Keratinocyte (primary cell): ENCODE measurements around the gene FGF12.

Experiments
- EZH2 ChIP-seq: IDR thresholded peaks from one replicate; pipeline ENCODE4 v1.6.1; 2012; ENCODE audit warnings: inconsistent platforms, mild to moderate bottlenecking, low read length, moderate library complexity
- TF ChIP-seq, protein P1 (sequence below), 3 experiments: IDR thresholded peaks in 1 of 3; conservative IDR thresholded peaks in 1 of 3; optimal IDR thresholded peaks in 1 of 3; 2 replicates in 2 of 3; 3 replicates in 1 of 3; pipeline versions ENCODE3 to v1.5.1; 2011; ENCODE audit warnings: low read length in 3 of 3, mild to moderate bottlenecking in 3 of 3, moderate library complexity in 2 of 3, control low read depth in 1 of 3, inconsistent platforms in 1 of 3; ENCODE audit not compliant: insufficient read depth in 2 of 3; ENCODE audit errors: extremely low read depth in 1 of 3

DNA sequence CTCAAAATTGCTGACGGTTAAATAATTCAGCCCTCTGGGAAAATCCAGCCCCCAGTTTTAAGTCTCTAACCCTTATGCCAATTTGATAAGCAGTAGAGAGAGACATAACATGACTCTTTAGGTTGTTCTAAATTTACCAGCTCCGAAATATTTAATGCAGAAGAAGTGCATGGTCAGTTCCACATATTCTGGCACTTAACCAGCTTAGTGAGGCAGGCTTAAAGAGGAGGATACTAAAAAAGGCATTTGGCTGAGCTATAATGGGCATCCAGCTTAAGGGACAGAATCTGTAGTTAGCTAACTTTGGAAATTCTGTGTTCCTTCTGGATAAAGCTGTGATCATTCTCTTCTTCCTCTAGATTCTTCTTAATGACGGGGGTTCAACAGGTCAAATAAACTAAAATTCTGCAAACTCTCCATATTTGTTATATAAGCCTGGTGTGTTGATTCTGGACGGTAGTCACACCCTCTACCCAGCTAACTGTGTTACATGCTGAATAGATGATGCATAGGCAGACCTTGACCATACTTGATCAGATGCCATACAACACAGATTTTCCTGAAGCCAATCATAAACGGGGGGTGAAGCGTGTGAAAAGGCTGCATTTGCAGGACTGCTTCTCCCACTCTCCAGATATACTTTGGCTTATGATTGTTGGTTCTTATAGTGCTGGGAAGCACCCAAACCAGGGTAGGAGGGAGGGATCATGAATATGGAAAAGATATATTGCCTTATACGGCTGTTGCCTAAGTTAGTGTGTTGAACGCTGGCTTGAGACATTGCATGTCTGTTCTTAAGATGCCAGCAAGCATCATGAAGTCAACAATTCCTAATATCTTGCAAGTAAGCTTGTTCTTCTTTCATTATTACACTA is 118.4 kb downstream of the FGF12 start:
- TF ChIP-seq EZH2 = no peak
- TF ChIP-seq, protein P1, sequence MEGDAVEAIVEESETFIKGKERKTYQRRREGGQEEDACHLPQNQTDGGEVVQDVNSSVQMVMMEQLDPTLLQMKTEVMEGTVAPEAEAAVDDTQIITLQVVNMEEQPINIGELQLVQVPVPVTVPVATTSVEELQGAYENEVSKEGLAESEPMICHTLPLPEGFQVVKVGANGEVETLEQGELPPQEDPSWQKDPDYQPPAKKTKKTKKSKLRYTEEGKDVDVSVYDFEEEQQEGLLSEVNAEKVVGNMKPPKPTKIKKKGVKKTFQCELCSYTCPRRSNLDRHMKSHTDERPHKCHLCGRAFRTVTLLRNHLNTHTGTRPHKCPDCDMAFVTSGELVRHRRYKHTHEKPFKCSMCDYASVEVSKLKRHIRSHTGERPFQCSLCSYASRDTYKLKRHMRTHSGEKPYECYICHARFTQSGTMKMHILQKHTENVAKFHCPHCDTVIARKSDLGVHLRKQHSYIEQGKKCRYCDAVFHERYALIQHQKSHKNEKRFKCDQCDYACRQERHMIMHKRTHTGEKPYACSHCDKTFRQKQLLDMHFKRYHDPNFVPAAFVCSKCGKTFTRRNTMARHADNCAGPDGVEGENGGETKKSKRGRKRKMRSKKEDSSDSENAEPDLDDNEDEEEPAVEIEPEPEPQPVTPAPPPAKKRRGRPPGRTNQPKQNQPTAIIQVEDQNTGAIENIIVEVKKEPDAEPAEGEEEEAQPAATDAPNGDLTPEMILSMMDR (optimal IDR thresholded peaks at IDR 0.05 in 1 of 3, IDR thresholded peaks at IDR 0.05 in 1 of 3, conservative IDR thresholded peaks at IDR 0.05 in 1 of 3; ENCODE audit: extremely low read depth in 1 of 3, insufficient read depth in 2 of 3, low read length in 3 of 3) = no peak
